Measurements from ENCODE around the gene ITGB3BP.
"Not testable (repeated sequence)": the region's sequence is repeated elsewhere in the genome, so short reads cannot be mapped to it uniquely, and the experiment has no call there.

Gene ITGB3BP, protein sequence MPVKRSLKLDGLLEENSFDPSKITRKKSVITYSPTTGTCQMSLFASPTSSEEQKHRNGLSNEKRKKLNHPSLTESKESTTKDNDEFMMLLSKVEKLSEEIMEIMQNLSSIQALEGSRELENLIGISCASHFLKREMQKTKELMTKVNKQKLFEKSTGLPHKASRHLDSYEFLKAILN
- 2.8 to 18.5 (median 8.9) reads per million in 17 experiments for total RNA-seq

DNA sequence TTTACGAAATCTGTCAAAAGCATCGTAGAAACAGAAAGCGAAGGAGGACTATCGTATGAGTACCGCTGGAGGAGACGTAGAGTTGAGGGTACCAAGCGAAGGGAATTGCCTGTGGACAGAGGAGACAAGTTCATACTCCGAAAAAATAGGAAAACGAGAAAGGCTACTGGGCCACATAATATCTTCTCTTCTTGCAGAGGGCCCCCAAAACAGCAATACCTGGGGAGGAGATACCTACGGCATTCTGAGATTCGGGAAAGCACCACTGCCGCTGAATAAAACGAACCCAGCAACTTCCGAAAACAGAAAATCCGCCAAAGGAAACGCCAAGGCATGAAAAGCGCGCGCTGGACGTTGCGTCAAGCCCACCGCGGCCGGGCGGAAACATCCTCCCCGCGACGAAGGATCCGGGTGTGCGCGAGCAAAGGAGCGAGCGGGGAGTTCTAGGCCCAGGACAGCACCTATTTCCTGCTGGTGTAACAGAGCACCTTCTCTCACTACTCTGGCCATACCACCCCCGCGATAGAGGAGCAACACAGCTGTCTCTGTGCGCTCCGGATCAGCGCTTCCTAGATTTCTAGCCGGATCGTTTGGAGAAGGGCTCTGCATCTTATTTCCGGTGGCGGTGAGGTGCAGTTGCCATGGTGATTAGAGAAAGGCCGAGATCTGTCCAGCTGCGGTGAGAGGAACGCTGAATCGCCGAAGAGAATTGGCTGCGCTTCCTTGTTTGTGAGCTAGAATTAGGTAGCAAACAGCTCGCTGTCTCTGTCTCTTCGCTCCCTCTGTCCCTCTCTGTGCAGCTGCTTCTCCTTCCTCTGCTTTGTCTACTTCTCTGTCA, at the start of gene ITGB3BP, which contains the start of gene EFCAB7:
TSS of gene ITGB3BP (minus strand) at position 335 of the 838 bp plus-strand sequence. CDS start at position 243, 92 bp downstream.
TSS of gene EFCAB7 (plus strand) at position 635 of the 838 bp plus-strand sequence. CDS start 2,048 bp downstream, outside the sequence.
- peak; percentile 88 to 95 (median 93) for DNase-seq

DNA sequence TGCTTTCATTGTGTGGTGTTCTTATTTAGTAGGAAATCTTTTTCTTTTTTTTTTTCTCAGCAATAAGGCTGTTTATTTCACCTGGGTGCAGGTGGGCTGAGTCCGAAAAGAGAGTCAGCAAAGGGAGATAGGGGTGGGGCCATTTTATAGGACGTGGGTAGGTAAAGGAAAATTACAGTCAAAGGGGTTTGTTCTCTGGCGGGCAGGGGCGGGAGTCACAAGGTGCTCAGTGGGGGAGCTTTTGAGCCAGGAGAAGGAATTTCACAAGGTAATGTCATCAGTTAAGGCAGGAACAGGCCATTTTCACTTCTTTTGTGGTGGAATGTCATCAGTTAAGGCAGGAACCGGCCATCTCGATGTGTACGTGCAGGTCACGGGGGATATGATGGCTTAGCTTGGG, 49.7 kb upstream of the ITGB3BP start:
- DNase-seq: not testable (repeated sequence)

DNA sequence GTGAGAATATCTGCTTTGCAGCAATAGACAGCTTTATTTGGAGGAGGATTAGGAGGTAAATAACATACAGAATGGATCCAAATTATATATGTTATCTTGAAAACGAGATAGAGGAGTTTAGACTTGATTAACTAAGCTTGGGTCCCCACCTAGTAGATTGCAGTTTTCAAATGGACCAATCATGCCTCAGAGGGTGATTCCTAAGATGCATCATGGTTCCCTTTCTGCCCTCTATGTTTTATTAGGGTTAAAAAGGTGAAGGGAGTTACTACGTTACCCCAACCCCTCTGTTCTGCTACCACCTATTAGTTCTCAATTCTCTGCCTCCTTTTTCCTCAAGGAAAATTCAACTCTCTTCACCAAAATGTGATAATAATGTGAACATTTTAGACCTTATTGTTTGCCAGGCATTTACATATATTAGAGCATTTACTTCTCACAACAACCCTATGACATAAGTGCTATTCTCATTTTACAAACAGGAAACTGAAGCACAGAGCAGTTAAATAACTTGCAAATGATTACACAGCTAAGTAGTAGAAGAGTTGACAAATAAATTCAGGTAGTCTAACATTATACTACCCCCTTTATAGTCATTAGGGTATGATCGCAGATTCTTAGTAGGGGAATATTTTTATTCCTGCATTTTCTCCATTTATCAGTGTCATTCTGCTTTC, 46.8 kb upstream of the ITGB3BP start:
- DNase-seq: no peak

DNA sequence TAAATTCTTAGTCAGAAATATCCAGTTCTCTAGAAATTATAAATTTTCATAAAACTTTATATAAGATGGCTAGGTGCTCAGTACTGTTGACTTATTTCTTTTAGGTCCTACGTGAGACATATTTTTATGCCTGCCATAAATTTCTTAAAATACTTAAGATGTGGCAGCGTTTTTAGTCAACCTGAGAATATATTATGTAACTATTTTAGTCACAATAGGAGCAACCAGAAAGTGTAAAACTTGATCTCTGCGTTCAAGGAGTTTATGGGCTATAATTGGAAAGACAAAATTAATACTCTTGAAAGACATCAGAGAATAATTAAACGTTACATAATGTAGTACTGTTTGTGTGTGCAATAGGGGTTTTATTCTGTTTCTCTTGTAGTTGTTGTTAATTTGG, 46.0 kb upstream of the ITGB3BP start:
- DNase-seq: no peak

DNA sequence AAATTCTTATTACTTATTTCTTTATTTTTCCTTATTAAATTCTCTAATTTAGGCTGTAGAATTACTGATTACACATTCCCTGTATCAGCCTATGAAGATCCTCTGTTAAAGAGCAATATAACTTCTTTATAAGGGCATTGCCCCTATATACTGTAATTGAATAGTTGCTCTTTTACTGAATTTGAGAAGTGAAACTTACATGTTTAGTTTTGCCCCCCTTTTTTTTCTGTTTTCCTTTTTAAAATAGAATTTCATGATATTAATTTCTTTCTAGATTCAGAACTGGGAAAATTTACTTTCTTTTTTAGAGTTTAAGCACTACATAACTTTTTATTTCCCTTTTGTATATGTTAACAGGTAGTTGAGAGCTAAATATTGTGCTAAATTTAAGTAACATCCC, 40.7 kb upstream of the ITGB3BP start:
- no peak for DNase-seq

DNA sequence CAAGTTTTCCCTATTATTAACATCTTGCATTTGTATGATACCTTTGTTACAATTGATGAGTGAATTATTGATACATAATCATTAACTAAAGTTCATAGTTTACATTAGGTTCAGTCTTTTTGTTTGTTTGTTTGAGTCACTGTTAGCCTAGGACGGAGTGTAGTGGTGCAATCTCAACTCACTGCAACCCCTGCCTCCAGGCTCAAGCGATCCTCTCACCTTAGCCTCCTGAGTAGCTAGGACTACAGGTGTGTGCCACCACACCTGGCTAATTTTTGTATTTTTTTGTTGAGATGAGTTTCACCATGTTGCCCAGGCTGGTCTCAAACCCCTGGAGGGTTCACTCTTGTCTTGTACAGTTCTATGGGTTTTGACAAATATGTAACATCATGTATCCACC, 36.3 kb upstream of the ITGB3BP start:
- DNase-seq: no peak

DNA sequence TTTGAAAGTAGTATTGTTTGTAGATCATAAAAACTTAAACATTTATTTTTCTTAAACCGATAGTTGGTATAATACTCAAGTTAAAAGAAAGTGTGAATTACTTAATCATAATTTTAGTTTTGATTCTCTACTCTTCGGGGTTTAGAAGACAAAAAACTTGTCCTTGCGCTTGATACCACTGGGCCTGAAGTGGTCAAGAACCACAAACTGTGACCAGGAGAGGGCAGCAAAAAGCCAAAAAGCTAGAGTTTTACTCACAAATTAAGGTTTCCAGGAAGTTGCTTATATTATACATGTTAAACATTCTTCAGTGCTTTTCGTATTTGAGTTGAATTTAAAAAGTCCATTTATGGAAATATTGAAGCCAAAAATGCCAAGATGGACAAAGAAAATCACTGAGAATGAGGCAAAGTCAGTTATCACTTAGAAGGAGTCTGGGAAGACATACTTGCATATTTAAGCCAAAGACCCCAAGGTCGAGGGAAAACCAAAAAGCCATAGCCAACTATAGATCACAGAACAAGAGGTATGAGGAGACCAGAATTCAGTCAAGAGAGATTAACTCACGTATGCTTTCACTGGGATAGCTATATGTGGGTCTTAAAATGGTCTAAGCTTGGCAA, 34.5 kb upstream of the ITGB3BP start:
- DNase-seq: peak; percentile 58 to 68 (median 64)

DNA sequence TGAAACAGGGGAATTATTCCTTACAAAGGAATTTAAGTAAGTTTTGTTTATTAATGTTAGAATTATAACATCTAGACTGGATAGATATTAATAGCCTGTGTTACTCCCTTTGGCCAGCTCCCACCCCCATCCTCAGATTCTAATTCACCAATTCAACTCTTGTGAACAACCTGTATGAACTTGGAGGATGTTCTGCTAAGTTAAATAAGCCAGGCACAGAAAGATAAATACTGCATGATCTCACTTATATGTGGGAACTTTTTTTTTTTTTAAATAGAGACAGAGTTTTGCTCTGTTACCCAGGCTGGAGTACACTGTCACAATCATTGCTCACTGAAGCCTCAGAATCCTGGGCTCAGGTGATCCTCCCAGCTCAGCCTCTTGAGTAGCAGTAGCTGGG, 32.5 kb upstream of the ITGB3BP start:
- no peak for DNase-seq

DNA sequence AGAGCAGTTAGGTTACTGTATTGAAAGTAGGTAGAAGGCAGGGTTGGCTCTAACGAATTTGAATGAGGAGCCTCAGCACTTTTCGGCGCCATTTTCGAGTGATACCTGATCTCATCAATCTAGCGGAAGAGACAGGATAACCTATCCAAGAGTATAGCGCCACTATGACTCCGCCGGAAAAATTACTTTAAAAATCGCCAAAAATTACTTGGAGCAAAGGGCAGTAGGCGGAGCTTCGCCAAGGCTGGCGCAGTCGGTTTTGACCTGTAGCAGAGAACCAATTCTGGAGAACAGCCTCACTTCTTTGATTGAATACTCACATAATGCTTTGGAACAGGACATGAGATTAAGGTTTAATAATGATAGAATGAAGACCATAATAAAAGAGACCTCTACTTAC, 25.9 kb upstream of the ITGB3BP start:
- DNase-seq: no peak

DNA sequence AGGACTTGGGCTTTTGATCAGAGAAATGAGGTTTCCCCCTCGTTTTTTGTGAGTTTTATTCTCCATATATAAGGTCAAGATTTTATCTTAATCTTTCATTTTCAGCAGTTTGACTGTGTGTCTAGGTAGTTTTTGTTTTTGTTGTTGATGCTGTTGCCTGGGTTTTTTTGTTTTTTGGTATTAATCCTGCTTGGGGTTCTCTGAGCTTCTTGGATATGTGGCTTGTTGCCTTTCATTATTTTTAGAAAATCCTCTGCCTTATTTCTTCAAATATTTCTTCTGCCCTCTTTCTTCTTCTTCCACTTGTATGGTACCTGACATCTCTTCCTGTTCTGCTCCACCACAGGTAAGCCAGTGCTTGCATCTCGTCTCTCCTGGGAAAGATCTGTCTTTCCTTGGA, 25.3 kb upstream of the ITGB3BP start:
- no peak for DNase-seq

DNA sequence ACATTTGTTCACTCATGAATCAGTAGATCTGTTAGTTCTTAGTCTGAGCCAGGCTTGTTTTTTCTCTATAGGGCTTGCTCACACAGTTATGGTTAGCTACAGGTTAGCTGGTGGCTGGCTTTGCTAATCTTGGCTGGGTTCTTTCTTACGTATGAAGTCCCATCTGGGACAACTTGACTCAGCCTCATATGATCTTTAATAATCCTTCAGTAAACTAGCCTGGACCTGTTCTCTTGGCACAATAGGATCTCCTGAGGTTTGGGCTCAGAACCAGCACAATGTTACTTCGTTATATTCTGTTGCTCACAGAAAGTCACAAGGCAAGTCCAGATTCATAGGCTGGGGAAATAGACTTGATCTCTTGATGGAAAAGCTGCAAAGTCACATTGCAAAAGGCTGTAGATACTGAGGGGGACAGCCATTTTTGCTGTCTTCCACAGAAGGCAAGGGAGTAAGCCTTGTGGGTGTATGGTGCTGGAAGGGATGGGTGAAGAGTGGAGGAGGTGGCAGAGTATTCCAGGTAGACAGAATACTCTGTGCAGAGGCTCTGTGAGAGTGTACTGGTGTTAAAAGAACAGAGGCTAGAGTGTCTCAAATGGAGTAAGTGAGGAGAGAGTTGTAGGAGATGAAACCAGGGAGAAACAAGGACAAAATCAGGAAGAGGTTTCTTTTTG, 24.7 kb upstream of the ITGB3BP start:
- no peak for DNase-seq

DNA sequence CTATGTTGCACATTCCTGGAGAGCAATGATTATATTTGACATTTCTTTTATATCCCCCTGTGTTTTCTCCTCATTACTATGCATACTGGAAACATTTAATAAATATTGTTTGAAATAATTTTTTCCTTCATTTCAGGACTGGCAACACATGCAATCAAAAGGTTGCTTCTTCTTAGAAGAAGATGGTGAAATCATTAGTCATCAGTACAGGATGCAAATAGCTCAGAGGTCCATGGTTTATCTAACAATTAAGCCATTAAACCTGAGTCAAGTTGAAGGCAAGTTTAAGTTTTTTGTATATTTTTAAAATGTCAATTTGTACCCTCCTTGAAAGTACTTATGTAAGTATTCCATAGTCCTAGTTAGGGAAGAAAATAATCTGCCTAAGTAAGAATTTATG, 22.8 kb upstream of the ITGB3BP start:
- peak in 2 of 4 experiments; percentile 13 to 27 for DNase-seq

DNA sequence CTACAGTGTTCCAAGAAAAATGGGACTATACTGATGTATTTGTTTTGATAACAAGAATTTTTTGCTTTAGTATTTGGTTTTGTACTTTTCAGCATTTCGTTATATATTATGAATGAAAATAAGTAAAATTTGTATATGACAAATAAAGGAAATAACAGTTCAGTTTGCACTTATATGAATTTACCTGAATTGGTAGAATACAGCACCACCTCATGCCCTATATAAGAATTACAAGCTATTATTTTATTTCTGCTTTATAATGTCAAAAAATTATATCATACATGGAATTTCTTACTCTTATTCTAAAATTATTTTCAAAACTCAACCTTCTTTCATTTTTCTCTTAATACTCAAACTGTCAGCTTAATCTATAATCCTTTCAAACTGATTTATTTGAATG, 14.9 kb upstream of the ITGB3BP start:
- DNase-seq: peak in 2 of 4 experiments; percentile 32 to 40

DNA sequence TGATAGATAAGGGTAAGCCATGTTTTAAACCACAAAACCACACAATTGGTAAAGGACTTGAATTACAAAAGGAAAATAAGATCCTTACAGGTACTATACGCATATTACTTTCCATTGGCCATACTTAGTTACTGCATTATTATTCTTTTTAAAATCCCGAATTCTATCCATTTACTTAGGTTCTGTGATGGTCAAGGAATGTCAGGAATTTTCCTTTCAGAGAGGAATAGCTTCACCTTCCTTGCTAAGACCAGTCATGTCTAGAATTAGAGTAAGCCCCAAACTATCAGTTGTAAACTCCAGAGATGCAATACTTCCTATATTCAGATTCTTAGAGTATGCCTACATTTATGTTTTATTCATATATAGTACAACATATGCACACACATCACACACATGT, 14.0 kb upstream of the ITGB3BP start:
- DNase-seq: no peak

DNA sequence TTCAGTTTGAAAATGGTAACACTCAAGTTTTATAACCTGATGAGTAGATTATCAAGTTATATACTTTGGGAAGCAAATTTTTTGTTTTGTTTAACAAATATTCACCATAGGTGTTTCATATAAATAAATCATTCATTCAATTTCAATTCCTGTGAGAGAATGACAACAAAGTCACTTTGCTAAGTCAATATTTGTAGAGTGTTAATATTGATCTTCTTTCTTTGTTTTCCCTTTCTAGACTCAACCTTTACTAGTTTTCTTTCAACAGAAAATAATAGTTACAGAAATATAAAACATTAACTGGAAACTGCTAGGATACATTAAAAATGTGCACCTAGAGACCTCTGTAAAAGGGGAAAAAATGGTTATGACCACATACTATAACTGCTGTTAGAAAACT, 11.4 kb upstream of the ITGB3BP start:
- no peak for DNase-seq

DNA sequence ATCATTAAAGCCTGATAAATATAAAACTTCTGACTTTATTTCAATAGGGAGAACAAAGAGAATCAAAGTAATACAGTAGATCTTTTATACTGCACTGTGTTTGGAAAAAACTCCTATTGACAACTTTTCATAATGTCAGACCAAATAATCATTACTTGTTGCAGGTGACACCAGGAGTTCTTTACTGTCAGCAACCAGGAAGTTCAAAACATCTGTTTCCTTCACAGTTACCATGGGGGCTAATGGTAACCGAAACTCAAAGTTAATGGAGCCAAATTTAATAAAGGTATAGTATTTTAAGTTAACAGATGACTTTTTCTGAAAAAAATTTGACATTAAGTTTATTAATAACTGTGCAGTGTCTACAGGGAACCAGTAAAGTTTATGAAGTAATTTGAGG, 10.9 kb upstream of the ITGB3BP start:
- DNase-seq: no peak

DNA sequence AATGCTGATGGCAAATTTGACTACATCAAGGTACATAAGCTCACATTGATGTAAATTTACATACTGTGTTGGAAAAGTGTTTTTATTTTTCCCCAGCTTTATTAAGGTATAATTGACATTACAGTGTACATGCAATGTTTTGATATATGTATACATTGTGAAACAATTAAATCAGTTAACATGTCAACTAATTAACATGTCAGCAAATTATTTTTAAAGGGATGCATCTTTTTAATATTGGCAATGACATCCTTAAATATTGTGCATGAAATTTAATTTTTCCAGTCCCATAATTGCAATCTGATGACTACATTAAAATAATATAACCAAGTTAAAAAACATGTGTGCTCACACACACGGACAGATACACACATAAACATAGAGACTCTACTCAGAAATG, 9.7 kb upstream of the ITGB3BP start:
- no peak for DNase-seq

DNA sequence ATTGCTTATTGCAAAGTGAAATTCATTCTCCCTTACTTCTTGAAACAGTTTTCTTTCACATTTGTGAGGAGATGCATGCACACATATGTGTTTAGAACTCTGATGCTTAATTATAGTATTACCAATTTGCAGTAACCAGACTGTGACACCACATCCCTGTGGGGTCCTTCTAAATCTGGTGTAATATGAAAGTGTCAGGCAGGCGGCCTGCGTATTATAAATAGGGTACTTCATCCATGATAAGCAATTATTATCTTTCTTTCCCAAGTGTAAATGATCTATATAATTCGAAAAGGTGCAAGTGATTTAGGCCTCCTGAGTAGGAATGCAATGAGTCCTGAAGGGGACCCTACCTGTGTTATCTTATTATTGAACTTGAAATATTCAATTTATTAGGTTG, 1.2 kb upstream of the ITGB3BP start:
- no peak for DNase-seq

DNA sequence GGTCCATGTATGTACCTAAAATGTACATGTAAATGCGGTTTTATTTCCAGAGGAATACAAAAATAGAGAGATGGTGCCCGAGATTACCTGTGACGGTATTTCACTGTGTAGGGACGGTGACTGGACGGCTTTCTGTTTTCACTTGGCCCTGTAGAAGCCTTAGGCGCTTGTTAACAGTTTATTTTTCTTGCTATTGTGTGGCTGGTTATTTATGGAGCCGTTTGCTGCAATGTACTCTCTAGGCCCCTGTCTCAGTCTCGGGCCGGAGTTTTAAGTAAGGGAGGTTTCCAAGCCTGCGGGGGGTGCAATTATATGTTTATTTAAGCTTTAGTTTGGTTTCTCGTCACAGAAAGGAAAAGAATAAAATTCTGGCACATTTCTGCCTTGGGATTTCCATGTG, 713 bp upstream of the ITGB3BP start:
- DNase-seq: peak in 2 of 4 experiments; percentile 4 to 12

DNA sequence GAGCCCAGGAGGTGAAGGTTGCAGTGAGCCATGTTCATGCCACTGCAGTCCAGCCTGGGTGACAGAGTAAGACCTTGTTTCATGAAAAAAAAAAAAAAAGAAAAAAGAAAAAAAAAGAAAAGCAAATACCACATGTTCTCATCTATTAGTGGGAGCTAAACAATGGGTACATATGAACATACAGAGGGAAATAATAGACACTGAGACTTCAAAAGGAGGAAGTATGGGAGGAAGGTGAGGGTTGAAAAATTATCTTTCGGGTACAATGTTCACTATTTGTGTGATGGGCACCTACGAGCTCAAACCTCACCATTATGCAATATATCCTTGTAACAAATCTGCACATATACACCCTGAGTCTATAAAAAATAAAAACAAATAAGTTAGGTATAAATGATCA, 6.4 kb downstream of the ITGB3BP start:
- DNase-seq: no peak

DNA sequence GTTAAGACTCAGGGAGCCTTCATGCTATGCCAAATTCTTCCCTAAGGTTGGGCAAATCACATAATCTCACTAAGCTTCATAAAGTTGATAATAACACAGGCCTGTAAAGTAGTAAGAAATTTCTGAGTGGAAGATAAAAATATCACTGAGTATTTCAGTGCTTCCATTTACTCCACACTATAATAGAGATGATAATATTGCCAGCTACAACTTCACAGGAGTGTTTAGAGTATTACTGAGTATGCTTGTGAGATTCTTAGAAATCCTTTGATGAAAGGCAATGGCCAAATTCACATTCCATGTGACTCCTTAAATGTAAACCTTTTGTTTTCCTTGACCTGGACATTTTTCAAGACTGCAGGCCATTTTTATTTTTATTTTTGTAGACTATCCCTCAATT, 10.4 kb downstream of the ITGB3BP start:
- no peak for DNase-seq

DNA sequence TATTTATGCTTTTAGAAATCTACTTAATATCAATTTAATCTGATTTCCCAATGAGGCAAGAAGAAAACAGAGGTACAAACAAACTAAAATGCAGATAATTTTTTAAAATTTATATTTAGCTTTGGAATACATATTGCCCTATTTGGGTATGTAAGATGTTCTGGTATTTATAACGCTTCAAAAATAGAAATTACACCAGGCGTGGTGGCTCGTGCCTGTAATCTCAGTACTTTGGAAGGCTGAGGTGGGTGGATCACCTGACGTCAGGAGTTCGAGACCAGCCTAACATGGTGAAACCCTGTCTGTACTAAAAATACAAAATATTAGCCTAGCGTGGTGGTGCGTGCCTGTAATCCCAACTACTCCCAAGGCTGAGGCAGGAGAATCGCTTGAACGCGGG, 13.3 kb downstream of the ITGB3BP start:
- no peak for DNase-seq

Measured in suppressor macrophage (primary cell).